Stimulated activated CD4-positive, alpha-beta T cell treated with anti-CD3 and anti-CD28 coated beads, Interleukin-15, amount 100 ng/mL, for 1 hour (primary cell): Measurements from ENCODE around the gene TPO.

Experiments used
- DNase-seq, 2 donors: peaks; one replicate each; pipeline ENCODE4 v3.0.0-alpha.2; 2020; ENCODE audit warnings: low read depth in 1 of 2, low spot score in 1 of 2

The TPO gene

GRCh38 chr2:1448009-1448408 lies 34.7 kb downstream of the TPO start:
- DNase-seq = no peak

- no peak for DNase-seq
Measured at GRCh38 chr2:1450915-1451314, 37.7 kb downstream of the TPO start.

- no peak for DNase-seq
Measured at GRCh38 chr2:1451422-1451821, 38.2 kb downstream of the TPO start.

GRCh38 chr2:1453561-1453960 lies 40.3 kb downstream of the TPO start:
- no peak for DNase-seq

GRCh38 chr2:1454346-1454745 lies 41.1 kb downstream of the TPO start:
- no peak for DNase-seq

GRCh38 chr2:1455466-1455865 lies 42.2 kb downstream of the TPO start:
- no peak for DNase-seq

GRCh38 chr2:1458432-1458831 lies 45.2 kb downstream of the TPO start:
- no peak for DNase-seq

GRCh38 chr2:1459727-1460126 lies 46.5 kb downstream of the TPO start:
- no peak for DNase-seq

GRCh38 chr2:1460851-1461418 lies 47.7 kb downstream of the TPO start:
- no peak for DNase-seq

- DNase-seq = no peak
Measured at GRCh38 chr2:1461507-1462390, 48.5 kb downstream of the TPO start.

GRCh38 chr2:1462994-1463393 lies 49.7 kb downstream of the TPO start:
- DNase-seq = no peak

- no peak for DNase-seq
Measured at GRCh38 chr2:1472350-1472749, 59.1 kb downstream of the TPO start.

- DNase-seq = no peak
Measured at GRCh38 chr2:1476617-1477195, 63.4 kb downstream of the TPO start.

GRCh38 chr2:1477196-1478040 lies 64.2 kb downstream of the TPO start:
- no peak for DNase-seq

- no peak for DNase-seq
Measured at GRCh38 chr2:1478311-1479305, 65.3 kb downstream of the TPO start.

GRCh38 chr2:1479346-1479745 lies 66.1 kb downstream of the TPO start:
- no peak for DNase-seq

- no peak for DNase-seq
Measured at GRCh38 chr2:1480671-1481076, 67.4 kb downstream of the TPO start.

GRCh38 chr2:1481406-1482252 lies 68.4 kb downstream of the TPO start:
- DNase-seq = no peak

GRCh38 chr2:1482253-1482675 lies 69.0 kb downstream of the TPO start:
- no peak for DNase-seq
